K562 (cell line): ENCODE measurements around the gene UCHL5. TPM values are rescaled to one million over a fixed set of nuclear protein-coding genes. Genes with fewer than 3 reads are reported as not detected.

Source experiments
- ATAC-seq: fragments of 200-7000 bp; cut with Tn5 transposase; 3 replicates; pipeline ENCODE4 v1.9.1; 2020; ENCODE audit warnings: moderate library complexity
- BruUV-seq: library from RNA; stranded (reverse); fragments of 400-500 nt; replicated peaks from 2 replicates; lab custom pipeline; 2021; lab: Mats Ljungman, UMichigan
- CTCF ChIA-PET: fragments of 300-600 bp; formaldehyde crosslinking; extraction: SDS; loops from one replicate; lab custom pipeline; 2021; ENCODE audit warnings: low intra/inter-chr PET ratio; lab: Yijun Ruan, JAX
- POLR2A ChIA-PET: fragments of 300-600, 350-650 bp; sonication (Branson Sonifier 250); formaldehyde crosslinking; extraction: SDS; loops from one replicate; lab custom pipeline; 2021; ENCODE audit warnings: antibody characterized with exemption, inconsistent platforms; lab: Yijun Ruan, JAX
- DNase-seq, 4 experiments: peaks; one replicate each; pipeline versions ENCODE4 v3.0.0 to v3.0.0-alpha.2; 2011 to 2018; ENCODE audit warnings: low spot score in 3 of 4, mixed read lengths in 3 of 4; ENCODE audit errors: extremely low read depth in 1 of 4
- FAIRE-seq: peaks from 2 replicates; lab custom pipeline; 2011; peaks lifted over from hg19 to GRCh38; lab: Jason Lieb, UNC
- H2AFZ ChIP-seq: 2 replicates; pipeline ENCODE4 v1.6.0; 2011; ENCODE audit warnings: low read depth, low read length, control low read depth, inconsistent platforms
- H3K27ac ChIP-seq: fragments of 200-600 bp; 3 replicates; pipeline ENCODE4 v1.8.0; 2011; ENCODE audit warnings: low read depth, mild to moderate bottlenecking, control low read depth, inconsistent platforms, low read length, moderate library complexity, mixed read lengths; ENCODE audit errors: extremely low read depth
- H3K27me3 ChIP-seq, 2 experiments: fragments of 300-600 bp in 1 of 2; 2 replicates in 1 of 2; 3 replicates in 1 of 2; pipeline versions ENCODE4 v1.6.0 to v1.8.0; 2011; ENCODE audit warnings: inconsistent platforms in 2 of 2, low read length in 2 of 2, mild to moderate bottlenecking in 1 of 2, mixed read lengths in 1 of 2, moderate library complexity in 1 of 2; ENCODE audit not compliant: control insufficient read depth in 2 of 2, insufficient read depth in 2 of 2
- H3K36me3 ChIP-seq: fragments of 300-600 bp; 3 replicates; pipeline ENCODE4 v1.8.0; 2011; ENCODE audit warnings: mild to moderate bottlenecking, low read length, inconsistent platforms; ENCODE audit not compliant: control insufficient read depth, insufficient read depth
- H3K4me1 ChIP-seq, 2 experiments: fragments of 200-600 bp in 1 of 2; replicated peaks in 1 of 2; 2 replicates in 1 of 2; 3 replicates in 1 of 2; pipeline versions ENCODE4 v1.5.1 to v1.8.0; 2011; ENCODE audit warnings: inconsistent platforms in 2 of 2, low read length in 2 of 2, mild to moderate bottlenecking in 1 of 2, mixed read lengths in 1 of 2, moderate library complexity in 1 of 2; ENCODE audit not compliant: control insufficient read depth in 2 of 2, insufficient read depth in 2 of 2
- H3K4me2 ChIP-seq: 2 replicates; pipeline ENCODE4 v1.6.1; 2011; ENCODE audit warnings: low read length, control low read depth, inconsistent platforms, mixed read lengths; ENCODE audit not compliant: insufficient read depth
- H3K4me3 ChIP-seq: fragments of 200-600 bp; sonication (generic), shearing (Covaris generic); 2 replicates; pipeline ENCODE4 v1.5.1; 2016; ENCODE audit warnings: control low read depth, inconsistent platforms
- H3K79me2 ChIP-seq: fragments of 200-600 bp; 3 replicates; pipeline ENCODE4 v1.8.0; 2011; ENCODE audit warnings: low read length, inconsistent platforms; ENCODE audit not compliant: control insufficient read depth, insufficient read depth
- H3K9ac ChIP-seq, 2 experiments: 2 replicates each; pipeline versions ENCODE4 v1.6.0 to v1.6.1; 2011; ENCODE audit warnings: low read depth in 2 of 2, low read length in 2 of 2, control low read depth in 1 of 2, inconsistent platforms in 1 of 2, mild to moderate bottlenecking in 1 of 2, mixed read lengths in 1 of 2; ENCODE audit not compliant: insufficient read depth in 1 of 2
- H3K9me1 ChIP-seq: one replicate; pipeline ENCODE4 v1.6.0; 2011; ENCODE audit warnings: inconsistent platforms, mild to moderate bottlenecking, low read length, moderate library complexity; ENCODE audit not compliant: control insufficient read depth, insufficient read depth
- H3K9me3 ChIP-seq: replicated peaks from 2 replicates; pipeline ENCODE4 v1.5.1; 2011; ENCODE audit warnings: low read depth, low read length, inconsistent platforms; ENCODE audit not compliant: control insufficient read depth, insufficient read depth
- H4K20me1 ChIP-seq: replicated peaks from 2 replicates; pipeline ENCODE4 v1.6.1; 2011; ENCODE audit warnings: low read length, inconsistent platforms, mixed read lengths; ENCODE audit not compliant: control insufficient read depth, insufficient read depth
- BCLAF1 ChIP-seq, 2 experiments: fragments of 450-650 bp in 1 of 2; IDR thresholded peaks; 2 replicates each; pipeline ENCODE4 v1.6.1; 2011 to 2017; ENCODE audit warnings: low read depth in 2 of 2, antibody characterized with exemption in 1 of 2, borderline replicate concordance in 1 of 2, low read length in 1 of 2, mild to moderate bottlenecking in 1 of 2, mixed read lengths in 1 of 2; ENCODE audit not compliant: control insufficient read depth in 1 of 2
- BCOR ChIP-seq: fragments of 450-650 bp; IDR thresholded peaks from 2 replicates; pipeline ENCODE4 v1.6.1; 2016
- DMBX1 ChIP-seq: fragments of 250-450 bp; sonication (Bioruptor Pico); IDR thresholded peaks from 2 replicates; pipeline ENCODE4 v1.8.0; 2022; ENCODE audit warnings: inconsistent platforms, mild to moderate bottlenecking, moderate library complexity, borderline replicate concordance
- FOXA1 ChIP-seq: fragments of 450-650 bp; IDR thresholded peaks from 2 replicates; pipeline ENCODE4 v1.6.1; 2016; ENCODE audit warnings: mild to moderate bottlenecking, borderline replicate concordance
- JUND ChIP-seq, 2 experiments: IDR thresholded peaks; 2 replicates in 1 of 2; 3 replicates in 1 of 2; pipeline ENCODE4 v1.6.1; 2011; ENCODE audit warnings: borderline replicate concordance in 2 of 2, low read depth in 2 of 2, low read length in 2 of 2, improper control_type of control experiment in 1 of 2, missing biosample characterization in 1 of 2, missing genetic modification characterization in 1 of 2, missing genetic modification reagents in 1 of 2
- MED1 ChIP-seq: sonication (generic); formaldehyde crosslinking; IDR thresholded peaks from 2 replicates; pipeline ENCODE4 v1.8.1; 2023; ENCODE audit warnings: missing genetic modification reagents, borderline replicate concordance
- MITF ChIP-seq: IDR thresholded peaks from 2 replicates; pipeline ENCODE4 v1.6.1; 2014; ENCODE audit warnings: antibody characterized with exemption
- NBN ChIP-seq: fragments of 450-650 bp; IDR thresholded peaks from 2 replicates; pipeline ENCODE4 v1.6.1; 2016; ENCODE audit warnings: low read depth, mild to moderate bottlenecking
- POLR2AphosphoS5 ChIP-seq: IDR thresholded peaks from 2 replicates; pipeline ENCODE4 v1.6.1; 2011; ENCODE audit warnings: mild to moderate bottlenecking, low read depth, low read length, moderate library complexity; ENCODE audit not compliant: control insufficient read depth, insufficient read depth
- POLR2B ChIP-seq: fragments of 450-650 bp; IDR thresholded peaks from 2 replicates; pipeline ENCODE4 v1.6.1; 2018; ENCODE audit warnings: low read depth; ENCODE audit not compliant: partially characterized antibody
- RBM22 ChIP-seq: fragments of 200-400 bp; formaldehyde crosslinking; IDR thresholded peaks from 2 replicates; pipeline ENCODE4 v1.6.1; 2018; ENCODE audit warnings: low read length, low read depth; ENCODE audit not compliant: poor library complexity, severe bottlenecking
- RHOXF2B ChIP-seq: fragments of 250-450 bp; sonication (Bioruptor Pico); conservative IDR thresholded peaks from 2 replicates; pipeline ENCODE4 v1.5.1; 2021
- SMAD3 ChIP-seq: fragments of 450-650 bp; formaldehyde crosslinking; conservative IDR thresholded peaks from 2 replicates; pipeline ENCODE4 v1.4.0; 2020; ENCODE audit warnings: mild to moderate bottlenecking
- SP1 ChIP-seq: sonication (generic); formaldehyde crosslinking; IDR thresholded peaks from 2 replicates; pipeline ENCODE4 v1.8.1; 2022; ENCODE audit warnings: mild to moderate bottlenecking, missing genetic modification reagents
- TBP ChIP-seq: optimal IDR thresholded peaks from 2 replicates; pipeline ENCODE3; 2011; ENCODE audit warnings: low read depth, low read length, improper control_type of control experiment
- ZNF583 ChIP-seq: fragments of 250-450 bp; sonication (Bioruptor Pico); IDR thresholded peaks from 2 replicates; pipeline ENCODE4 v1.4.0; 2020
- in situ Hi-C: fragments of 300-500 bp; cut with MboI; formaldehyde crosslinking; loops from 4 replicates; pipeline ENCODE4 v1.15.0; 2018; ENCODE audit warnings: inconsistent platforms, mixed read lengths
- intact Hi-C: fragments of 100-400 bp; cut with micrococcal nuclease; formaldehyde crosslinking; loops from 2 replicates; pipeline ENCODE4 v1.14.2; 2022
- polyA plus RNA-seq, 8 experiments: library from polyadenylated mRNA; depleted of rRNA in 4 of 8; stranded (reverse) in 5 of 8; unstranded in 3 of 8; fragments of >200 nt; fragmentation: Nextera tagmentation in 2 of 8; fragmentation: Illumina TruSeq in 1 of 8; extraction: Ambion mirVana in 2 of 8; extraction: Trizol in 1 of 8; gene quantifications; 2 replicates each; pipeline versions ENCODE4 v1.2.1 to v1.2.3, GENCODE V29; 2011 to 2014; ENCODE audit warnings: inconsistent platforms in 1 of 8, missing spikeins in 1 of 8
- total RNA-seq, 7 experiments: library from RNA; depleted of rRNA in 6 of 7; stranded (reverse); fragments of >200 nt in 6 of 7; fragmentation: Illumina TruSeq in 2 of 7; extraction: Trizol in 2 of 7; gene quantifications; 2 replicates each; pipeline versions ENCODE4 v1.2.1 to v1.2.3, GENCODE V29; 2011 to 2021; ENCODE audit warnings: low replicate concordance in 1 of 7

Gene UCHL5
- total and polyA plus RNA-seq, 9 of the 15 experiments (the other 6 are each of a cell fraction or from before 2014, with no cell fraction given) = 61.0 to 206 (median 122) TPM

GRCh38 chr1:193069748-193070385 lies 10.7 kb upstream of the UCHL5 start (continued):
- 0 out of 4 replicates have a peak, but pooled peaks of 1 of the 2 experiments have one; percentile 48 for TF ChIP-seq BCLAF1 (IDR thresholded peaks at IDR 0.05; ENCODE audit: borderline replicate concordance in 1 of 2, control insufficient read depth in 1 of 2, low read depth in 2 of 2, low read length in 1 of 2)
- TF ChIP-seq MITF = no peak
- peak; percentile 12; the same call in 1 of the 2 replicates for TF ChIP-seq DMBX1

GRCh38 chr1:193068013-193068412 lies 8.9 kb upstream of the UCHL5 start:
- POLR2A ChIA-PET = interaction anchor here (0.6 to 1.0 kb wide), 5 partner anchors 9 to 69 kb away, joined by 3 to 4 read pairs (median 3); partner anchors contain the start of genes RO60 and UCHL5
- peak; percentile 60 for ATAC-seq
- intact Hi-C loops = no loop called here
- TF ChIP-seq TBP (no peak), POLR2AphosphoS5 (peak; percentile 74; the same call in 1 of the 2 replicates), ZNF583 (no peak), POLR2B (no peak), JUND (IDR thresholded peaks at IDR 0.05; ENCODE audit: borderline replicate concordance, low read depth, low read length) (peak; percentile 53; the same call in 1 of the 2 replicates), JUND (tag; IDR thresholded peaks at IDR 0.05; ENCODE audit: borderline replicate concordance, low read depth, low read length) (no peak), MED1 (CRISPR knock-in tag) (no peak), BCOR (no peak), NBN (no peak), RBM22 (no peak), FOXA1 (no peak), RHOXF2B (CRISPR knock-in tag) (no peak), SP1 (CRISPR knock-in tag) (peak; percentile 19; the same call in 1 of the 2 replicates), SMAD3 (CRISPR knock-in tag) (0 out of 2 replicates have a peak, but pooled peaks have one; percentile 49)

More at GRCh38 chr1:193068013-193068412, 8.9 kb upstream of the UCHL5 start:
- Histone ChIP-seq H3K27me3 (no peaks in the 10 kb centered on the region), H3K9ac (peak overlapping the region in 1 of 2 experiments; percentile 50; a peak in 2 of 4 replicates), H3K27ac (peak overlapping the region; percentile 67), H2AFZ (0 out of 2 replicates have a peak overlapping the region, but pooled peaks have one; percentile 1), H3K9me1 (no peaks in the 10 kb centered on the region), H3K4me1 (peaks cover 15 to 59% of the 10 kb centered on the region in 2 experiments), H3K9me3 (no peaks in the 10 kb centered on the region), H3K4me3 (no peak overlapping the region), H3K36me3 (peaks cover 49% of the 10 kb centered on the region), H3K4me2 (peak overlapping the region; percentile 57), H3K79me2 (peaks cover 98% of the 10 kb centered on the region), H4K20me1 (peaks cover 8% of the 10 kb centered on the region; the same call in 1 of the 2 replicates)
- CTCF ChIA-PET = no interaction called here
- FAIRE-seq (peak; percentile 71), DNase-seq (peak in 2 of 4 experiments; percentile 64 to 86)
- no TSS peak for BruUV-seq
- in situ Hi-C loops = no loop called here
